Esophagus (tissue), 2 donors: ENCODE results near the gene KIF3A. TPM values are rescaled to one million over a fixed set of nuclear protein-coding genes. Genes with fewer than 3 reads are reported as not detected.
"Not testable (repeated sequence)": the region's sequence is repeated elsewhere in the genome, so short reads cannot be mapped to it uniquely, and the experiment has no call there.

Source experiments
- H3K27ac ChIP-seq, 2 donors: one replicate each; pipeline ENCODE4 v1.5.1; 2013; ENCODE audit warnings: low read depth in 2 of 2, mild to moderate bottlenecking in 2 of 2, inconsistent platforms in 1 of 2, low read length in 1 of 2, moderate library complexity in 1 of 2
- H3K27me3 ChIP-seq, 2 donors: one replicate each; pipeline ENCODE4 v1.6.1; 2013; ENCODE audit warnings: low read length in 2 of 2, control low read depth in 1 of 2, mild to moderate bottlenecking in 1 of 2; ENCODE audit not compliant: insufficient read depth in 2 of 2, control insufficient read depth in 1 of 2
- H3K36me3 ChIP-seq, 2 donors: one replicate each; pipeline ENCODE4 v1.6.1; 2013; ENCODE audit warnings: low read length in 1 of 2; ENCODE audit not compliant: control insufficient read depth in 2 of 2, insufficient read depth in 2 of 2
- H3K4me1 ChIP-seq, 2 donors: one replicate each; pipeline ENCODE4 v1.6.1; 2013; ENCODE audit warnings: low read length in 1 of 2; ENCODE audit not compliant: control insufficient read depth in 2 of 2, insufficient read depth in 2 of 2
- H3K4me3 ChIP-seq, 2 donors: one replicate each; pipeline ENCODE4 v1.5.1; 2013; ENCODE audit warnings: low read length in 2 of 2, mild to moderate bottlenecking in 2 of 2, low read depth in 1 of 2, moderate library complexity in 1 of 2
- H3K9me3 ChIP-seq, 2 donors: one replicate each; pipeline ENCODE4 v1.6.1; 2013; ENCODE audit warnings: mild to moderate bottlenecking in 2 of 2, low read depth in 1 of 2, low read length in 1 of 2, moderate library complexity in 1 of 2; ENCODE audit not compliant: control insufficient read depth in 2 of 2, insufficient read depth in 1 of 2
- WGBS, 2 donors: extraction: QIAGEN DNeasy Blood & Tissue Kit; methylation state at CpG; one replicate each; pipeline ENCODE4 v1.1.7; 2013; 5-methylcytosine and 5-hydroxymethylcytosine counted together
- polyA plus RNA-seq, 2 donors: library from polyadenylated mRNA; stranded (reverse); fragments of 200-250 nt; gene quantifications; one replicate each; pipeline ENCODE4 v1.2.3, GENCODE V29; 2013
- donor health status: healthy with polysubstance abuse.
- donor health status: Bipolar disorder and iron deficiency.

Gene KIF3A
- polyA plus RNA-seq, 2 donors = 2.0 to 2.4 TPM

DNA sequence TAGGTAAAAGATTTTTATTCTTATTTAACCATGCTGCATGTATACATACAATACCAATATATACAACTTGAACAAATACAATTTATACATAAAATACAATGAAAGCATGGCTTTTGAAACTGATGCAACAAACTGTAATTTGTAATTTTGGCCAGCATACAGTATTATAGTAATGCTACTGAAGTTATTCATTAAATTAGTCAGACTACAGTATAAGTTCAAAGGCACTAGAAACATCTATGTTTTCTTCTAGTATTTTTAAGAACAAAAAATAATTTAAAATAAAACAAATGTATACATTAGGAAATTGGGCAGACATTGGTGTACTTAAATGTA is 44.7 kb downstream of the KIF3A start:
- H3K4me3 ChIP-seq = no peak overlapping the region
- no peak overlapping the region for H3K27ac ChIP-seq
- no peaks in the 10 kb centered on the region for H3K4me1 ChIP-seq
- H3K9me3 ChIP-seq = no peaks in the 10 kb centered on the region
- no peaks in the 10 kb centered on the region for H3K36me3 ChIP-seq
- no peaks in the 10 kb centered on the region for H3K27me3 ChIP-seq

GRCh38 chr5:132691755-132692631 is 45.4 kb downstream of the KIF3A start:
- WGBS, 2 donors = 73 to 78% methylated on average over 5 of the region's 5 CpGs
- H3K36me3 ChIP-seq = not testable (repeated sequence)

GRCh38 chr5:132690156-132690555 is 47.2 kb downstream of the KIF3A start:
- no peaks in the 10 kb centered on the region for H3K9me3 ChIP-seq
- no peaks in the 10 kb centered on the region for H3K4me1 ChIP-seq
- H3K27ac ChIP-seq = no peak overlapping the region
- no peaks in the 10 kb centered on the region for H3K27me3 ChIP-seq
- H3K36me3 ChIP-seq = no peaks in the 10 kb centered on the region
- H3K4me3 ChIP-seq = no peak overlapping the region
- 97 to 98% methylated on average over 3 of the region's 3 CpGs for WGBS, 2 donors

More at GRCh38 chr5:132691755-132692631, 45.4 kb downstream of the KIF3A start:
- H3K9me3 ChIP-seq, H3K4me3 ChIP-seq, H3K4me1 ChIP-seq, H3K27me3 ChIP-seq, H3K27ac ChIP-seq: not testable (repeated sequence)

GRCh38 chr5:132689513-132689912 is 47.8 kb downstream of the KIF3A start:
- Histone ChIP-seq H3K9me3 (no peaks in the 10 kb centered on the region), H3K36me3 (no peaks in the 10 kb centered on the region), H3K4me1 (no peaks in the 10 kb centered on the region), H3K27me3 (no peaks in the 10 kb centered on the region), H3K4me3 (no peak overlapping the region), H3K27ac (no peak overlapping the region)
- WGBS, 2 donors = 82 to 84% methylated on average over 7 of the region's 7 CpGs

GRCh38 chr5:132688536-132689339 is 48.6 kb downstream of the KIF3A start:
- H3K9me3 ChIP-seq = no peaks in the 10 kb centered on the region
- H3K27me3 ChIP-seq = no peaks in the 10 kb centered on the region
- no peak overlapping the region for H3K27ac ChIP-seq
- no peaks in the 10 kb centered on the region for H3K4me1 ChIP-seq
- no peaks in the 10 kb centered on the region for H3K36me3 ChIP-seq
- no peak overlapping the region for H3K4me3 ChIP-seq
- 62 to 68% methylated on average over 7 of the region's 7 CpGs for WGBS, 2 donors

GRCh38 chr5:132687995-132688394 is 49.4 kb downstream of the KIF3A start:
- Histone ChIP-seq H3K36me3 (no peaks in the 10 kb centered on the region), H3K27ac (no peak overlapping the region), H3K9me3 (no peaks in the 10 kb centered on the region), H3K4me3 (no peak overlapping the region), H3K27me3 (no peaks in the 10 kb centered on the region), H3K4me1 (no peaks in the 10 kb centered on the region)
- 82 to 89% methylated on average over 5 of the region's 5 CpGs for WGBS, 2 donors

GRCh38 chr5:132686193-132686592 is 51.2 kb downstream of the KIF3A start:
- Histone ChIP-seq H3K27me3 (no peaks in the 10 kb centered on the region), H3K36me3 (no peaks in the 10 kb centered on the region), H3K9me3 (no peaks in the 10 kb centered on the region), H3K4me3 (no peak overlapping the region), H3K27ac (no peak overlapping the region), H3K4me1 (no peaks in the 10 kb centered on the region)
- WGBS, 2 donors = 94 to 98% methylated on average over 3 of the region's 3 CpGs

GRCh38 chr5:132684922-132685720 is 52.2 kb downstream of the KIF3A start:
- no peak overlapping the region for H3K27ac ChIP-seq
- no peak overlapping the region for H3K4me3 ChIP-seq
- 90 to 91% methylated on average over 12 of the region's 12 CpGs for WGBS, 2 donors
- H3K4me1 ChIP-seq = no peaks in the 10 kb centered on the region
- H3K9me3 ChIP-seq = no peaks in the 10 kb centered on the region
- H3K36me3 ChIP-seq = no peaks in the 10 kb centered on the region
- no peaks in the 10 kb centered on the region for H3K27me3 ChIP-seq

DNA sequence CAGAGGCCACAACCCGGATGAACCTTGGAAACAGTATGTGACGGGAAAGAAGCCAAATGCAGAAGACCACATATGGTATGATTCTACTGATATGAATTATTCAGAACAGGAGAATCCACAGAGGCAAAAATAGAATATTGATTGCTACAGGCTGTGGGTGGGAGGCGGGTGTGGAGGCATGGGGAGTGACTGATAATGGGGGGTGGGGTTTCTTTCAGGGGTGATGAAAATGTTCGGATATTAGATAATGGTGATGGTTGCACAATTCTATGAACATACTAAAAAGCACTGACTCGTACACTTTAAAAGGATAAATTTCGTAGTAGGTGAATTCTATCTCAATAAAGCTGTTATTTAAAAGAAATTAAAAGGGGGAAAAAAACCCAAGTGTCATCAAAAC is 52.9 kb downstream of the KIF3A start:
- Histone ChIP-seq H3K27me3 (no peaks in the 10 kb centered on the region), H3K36me3 (no peaks in the 10 kb centered on the region), H3K4me3 (no peak overlapping the region), H3K9me3 (no peaks in the 10 kb centered on the region), H3K27ac (no peak overlapping the region), H3K4me1 (no peaks in the 10 kb centered on the region)
- WGBS, 2 donors = 85 to 87% methylated on average over 6 of the region's 6 CpGs
